Vagina (tissue), 2 donors: ENCODE results near the gene TNFRSF8.

ENCODE experiments used
- POLR2A ChIP-seq, 2 donors: fragments of 450-650 bp; IDR thresholded peaks; one replicate each; pipeline ENCODE4 v1.6.1; 2017; ENCODE audit warnings: antibody characterized with exemption in 2 of 2, mild to moderate bottlenecking in 2 of 2, moderate library complexity in 2 of 2
- POLR2AphosphoS5 ChIP-seq, 2 donors: sonication (generic); formaldehyde crosslinking; IDR thresholded peaks; one replicate each; pipeline ENCODE4 v1.9.0; 2017; ENCODE audit warnings: antibody characterized with exemption in 2 of 2, mild to moderate bottlenecking in 2 of 2, low read depth in 1 of 2; ENCODE audit not compliant: insufficient read depth in 1 of 2

GRCh38 chr1:12173631-12174121 lies 110.6 kb downstream of the TNFRSF8 start:
- TF ChIP-seq POLR2A (IDR thresholded peaks at IDR 0.05) (peak in 1 of 2 donors; percentile 10), POLR2AphosphoS5 (IDR thresholded peaks at IDR 0.05; ENCODE audit: insufficient read depth in 1 of 2, low read depth in 1 of 2) (peak in 1 of 2 donors; percentile 66)
